UCSD-AML1 (cell line): ENCODE results near the gene TMEM229A.
"Not testable (repeated sequence)": the region's sequence is repeated elsewhere in the genome, so short reads cannot be mapped to it uniquely, and the experiment has no call there.

Experiments used
- DNase-seq: peaks from one replicate; lab custom pipeline; 2025; ENCODE audit not compliant: unreplicated experiment; lab: John Stamatoyannopoulos, UW

Gene TMEM229A

GRCh38 chr7:124033095-124033806 is 384 bp upstream of the TMEM229A start:
- DNase-seq: no peak

GRCh38 chr7:124031919-124032318 is 948 bp downstream of the TMEM229A start:
- DNase-seq: no peak

- no peak for DNase-seq
These were observed 1.5 kb downstream of the TMEM229A start for GRCh38 chr7:124031406-124031805.

GRCh38 chr7:124030964-124031363 is 1.9 kb downstream of the TMEM229A start:
- no peak for DNase-seq

GRCh38 chr7:124029396-124030188 is 3.3 kb downstream of the TMEM229A start:
- DNase-seq: no peak

GRCh38 chr7:124027236-124027635 is 5.6 kb downstream of the TMEM229A start:
- no peak for DNase-seq

- not testable (repeated sequence) for DNase-seq
These were observed 8.5 kb downstream of the TMEM229A start for GRCh38 chr7:124024329-124024728.

- no peak for DNase-seq
These were observed 10.3 kb downstream of the TMEM229A start for GRCh38 chr7:124022551-124022950.

GRCh38 chr7:124020060-124020459 is 12.8 kb downstream of the TMEM229A start:
- no peak for DNase-seq

GRCh38 chr7:124013306-124013705 is 19.6 kb downstream of the TMEM229A start:
- DNase-seq: no peak

GRCh38 chr7:124012864-124013263 is 20.0 kb downstream of the TMEM229A start:
- no peak for DNase-seq

GRCh38 chr7:124009321-124009720 is 23.5 kb downstream of the TMEM229A start:
- no peak for DNase-seq

- DNase-seq: not testable (repeated sequence)
These were observed 24.6 kb downstream of the TMEM229A start for GRCh38 chr7:124008296-124008695.

GRCh38 chr7:123999703-124000102 is 33.2 kb downstream of the TMEM229A start:
- DNase-seq: no peak

- no peak for DNase-seq
These were observed 33.9 kb downstream of the TMEM229A start for GRCh38 chr7:123998921-123999320.

- no peak for DNase-seq
These were observed 36.6 kb downstream of the TMEM229A start for GRCh38 chr7:123996327-123996625.

GRCh38 chr7:123995617-123996326 is 37.1 kb downstream of the TMEM229A start:
- DNase-seq: no peak

- DNase-seq: no peak
These were observed 38.4 kb downstream of the TMEM229A start for GRCh38 chr7:123994449-123994848.

- no peak for DNase-seq
These were observed 38.9 kb downstream of the TMEM229A start for GRCh38 chr7:123993996-123994395.

GRCh38 chr7:123992913-123993518 is 39.9 kb downstream of the TMEM229A start:
- DNase-seq: no peak

GRCh38 chr7:123987445-123987844 is 45.4 kb downstream of the TMEM229A start:
- no peak for DNase-seq
